Adrenal gland (tissue), 12 donors: ENCODE data around the gene ZNF814. TPM values are rescaled to one million over a fixed set of nuclear protein-coding genes. Genes with fewer than 3 reads are reported as not detected.
"Not testable (repeated sequence)": the region's sequence is repeated elsewhere in the genome, so short reads cannot be mapped to it uniquely, and the experiment has no call there.

Experiments used
- DNase-seq, 7 donors: peaks; one replicate each; pipeline ENCODE4 v3.0.0-alpha.2; 2019 to 2020
- H3K27ac ChIP-seq, 5 donors: fragments of 200-600 bp; sonication (generic) in 4 of 5; 1 replicate in 3 of 5; 2 replicates in 2 of 5; pipeline versions ENCODE4 v1.5.1 to v1.8.0; 2016 to 2020; ENCODE audit warnings: mild to moderate bottlenecking in 1 of 5
- H3K27me3 ChIP-seq: fragments of 200-600 bp; 2 replicates; pipeline ENCODE4 v1.8.0; 2021
- H3K36me3 ChIP-seq, 2 donors: fragments of 200-600 bp; replicated peaks in 1 of 2; 1 replicate in 1 of 2; 2 replicates in 1 of 2; pipeline versions ENCODE4 v1.5.1 to v1.8.0; 2018 to 2022
- H3K4me1 ChIP-seq, 2 donors: fragments of 200-600 bp; replicated peaks in 1 of 2; 1 replicate in 1 of 2; 2 replicates in 1 of 2; pipeline versions ENCODE4 v1.5.1 to v1.8.0; 2018 to 2021
- H3K4me3 ChIP-seq, 4 donors: fragments of 200-600 bp; sonication (generic) in 3 of 4; one replicate each; pipeline ENCODE4 v1.5.1; 2016 to 2018
- H3K9me3 ChIP-seq, 3 donors: fragments of 200-600 bp; sonication (generic) in 1 of 3; replicated peaks in 1 of 3; 1 replicate in 2 of 3; 2 replicates in 1 of 3; pipeline versions ENCODE4 v1.5.1 to v1.8.0; 2016 to 2021
- CTCF ChIP-seq, 6 experiments: fragments of 450-650 bp in 4 of 6; fragments of 200-600 bp in 2 of 6; sonication (generic) in 1 of 6; IDR thresholded peaks; 1 replicate in 5 of 6; 2 replicates in 1 of 6; pipeline versions ENCODE4 v1.5.1 to v1.8.0; 2016 to 2021; ENCODE audit warnings: antibody characterized with exemption in 6 of 6, mild to moderate bottlenecking in 2 of 6, moderate library complexity in 1 of 6
- POLR2A ChIP-seq, 2 donors: fragments of 450-650 bp; IDR thresholded peaks; one replicate each; pipeline ENCODE4 v1.6.1; 2017; ENCODE audit warnings: antibody characterized with exemption in 2 of 2, mild to moderate bottlenecking in 2 of 2, moderate library complexity in 1 of 2
- WGBS, 4 donors: extraction: QIAGEN DNeasy Blood & Tissue Kit in 2 of 4; methylation state at CpG; one replicate each; pipeline versions ENCODE4 v1.1.5 to v1.1.7; 2013 to 2017; 5-methylcytosine and 5-hydroxymethylcytosine counted together
- intact Hi-C, 2 donors: fragments of 100-400 bp; cut with DNase I; formaldehyde crosslinking; loops; one replicate each; pipeline versions ENCODE4 v1.14.1 to v1.15.0; 2022 to 2023
- polyA plus RNA-seq, 3 donors: library from polyadenylated mRNA; stranded (reverse); fragments of 200-250 nt in 2 of 3; fragments of 350-450 nt in 1 of 3; fragmentation: Illumina TruSeq in 1 of 3; extraction: RNeasy Lipid Tissue Mini Kit (QIAGEN cat#74804) in 1 of 3; gene quantifications; one replicate each; pipeline ENCODE4 v1.2.3, GENCODE V29; 2013 to 2014
- total RNA-seq, 9 donors: library from RNA; depleted of rRNA in 4 of 9; stranded (reverse); fragments of >200 nt in 4 of 9; fragments of 120-200 nt in 1 of 9; fragmentation: NEBNext Ultra II Directional in 1 of 9; extraction: Animal tissue kit (Norgen Biotek cat#: 25700) in 1 of 9; gene quantifications; one replicate each; pipeline versions ENCODE4 v1.1.0 to v1.2.4, GENCODE V29; 2013 to 2023
- donor health status: healthy with polysubstance abuse.
- donor health status: Bipolar disorder and iron deficiency.
- donor health status: DM: yes; HTN: yes; CAD: no.
- donor health status: DM: no; HTN: no; CAD: no.
- donor health status: DM: no; HTN: no; CAD: no.
- donor health status: DM: yes; HTN: yes; CAD: no.

The ZNF814 gene
- total and polyA plus RNA-seq, 12 donors = 8.1 to 37.6 (median 21.5) TPM

- H3K27me3 ChIP-seq = no peaks in the 10 kb centered on the region
- H3K27ac ChIP-seq = no peak overlapping the region
- peaks cover 0 to 29% of the 10 kb centered on the region in 2 donors for H3K36me3 ChIP-seq
- intact Hi-C loops = no loop called here
- no peaks in the 10 kb centered on the region for H3K4me1 ChIP-seq
- peaks cover 0 to 52% (median 0%) of the 10 kb centered on the region in 3 donors for H3K9me3 ChIP-seq
- no peak for TF ChIP-seq POLR2A (IDR thresholded peaks at IDR 0.05)
- no peak for TF ChIP-seq CTCF (IDR thresholded peaks at IDR 0.05)
- H3K4me3 ChIP-seq = no peak overlapping the region
- no peak for DNase-seq
- 84 to 100% (median 89%) methylated on average over 2 of the region's 2 CpGs for WGBS, 4 donors
These were observed 18.6 kb downstream of the ZNF814 start for GRCh38 chr19:57870225-57870624.

- H3K36me3 ChIP-seq = peaks cover 0 to 35% of the 10 kb centered on the region in 2 donors
- WGBS, 4 donors = 94 to 100% (median 96%) methylated on average over 6 of the region's 6 CpGs
- intact Hi-C loops, H3K4me3 ChIP-seq, H3K27me3 ChIP-seq, H3K27ac ChIP-seq, H3K4me1 ChIP-seq, DNase-seq: not testable (repeated sequence)
- H3K9me3 ChIP-seq = peaks cover 0 to 52% (median 0%) of the 10 kb centered on the region in 3 donors
These were observed 19.2 kb downstream of the ZNF814 start for GRCh38 chr19:57869655-57870054.

GRCh38 chr19:57867868-57868492, 20.9 kb downstream of the ZNF814 start:
- peaks cover 0 to 45% of the 10 kb centered on the region in 2 donors for H3K36me3 ChIP-seq
- DNase-seq = no peak
- no peaks in the 10 kb centered on the region for H3K27me3 ChIP-seq
- TF ChIP-seq POLR2A (IDR thresholded peaks at IDR 0.05) = no peak
- TF ChIP-seq CTCF (IDR thresholded peaks at IDR 0.05) = no peak
- H3K4me1 ChIP-seq = no peaks in the 10 kb centered on the region
- H3K27ac ChIP-seq = no peak overlapping the region
- H3K4me3 ChIP-seq = no peak overlapping the region
- peaks cover 0 to 41% (median 0%) of the 10 kb centered on the region in 3 donors for H3K9me3 ChIP-seq
- 93 to 98% (median 96%) methylated on average over 6 to 7 of the region's 7 CpGs for WGBS, 4 donors
- intact Hi-C loops = no loop called here

GRCh38 chr19:57862351-57862750, 26.5 kb downstream of the ZNF814 start:
- intact Hi-C loops, H3K27ac ChIP-seq, H3K27me3 ChIP-seq, H3K4me3 ChIP-seq, DNase-seq, H3K4me1 ChIP-seq: not testable (repeated sequence)
- Histone ChIP-seq H3K36me3 (peaks cover 0 to 76% of the 10 kb centered on the region in 2 donors), H3K9me3 (peaks cover 0 to 11% (median 0%) of the 10 kb centered on the region in 3 donors)
- 90 to 96% (median 91%) methylated on average over 3 of the region's 3 CpGs for WGBS, 4 donors

GRCh38 chr19:57854117-57854516, 34.7 kb downstream of the ZNF814 start:
- 83 to 94% (median 94%) methylated on average over 2 of the region's 2 CpGs for WGBS, 4 donors
- peaks cover 0 to 20% of the 10 kb centered on the region in 2 donors for H3K36me3 ChIP-seq

GRCh38 chr19:57851812-57852603, 36.8 kb downstream of the ZNF814 start:
- DNase-seq, H3K27ac ChIP-seq, H3K27me3 ChIP-seq, intact Hi-C loops, H3K36me3 ChIP-seq, H3K9me3 ChIP-seq, H3K4me3 ChIP-seq: not testable (repeated sequence)
- 86 to 94% (median 89%) methylated on average over 3 to 5 of the region's 6 CpGs for WGBS, 4 donors
- H3K4me1 ChIP-seq = peaks cover 0 to 16% of the 10 kb centered on the region in 2 donors

More at GRCh38 chr19:57854117-57854516, 34.7 kb downstream of the ZNF814 start:
- H3K4me3 ChIP-seq, H3K27me3 ChIP-seq, H3K27ac ChIP-seq, H3K9me3 ChIP-seq, DNase-seq, intact Hi-C loops: not testable (repeated sequence)
- peaks cover 0 to 16% of the 10 kb centered on the region in 2 donors for H3K4me1 ChIP-seq
